Renal pelvis (tissue), 4 donors: ENCODE results near the gene FKBP6. TPM values are rescaled to one million over a fixed set of nuclear protein-coding genes. Genes with fewer than 3 reads are reported as not detected.
"Not testable (repeated sequence)": the region's sequence is repeated elsewhere in the genome, so short reads cannot be mapped to it uniquely, and the experiment has no call there.

Experiments used
- DNase-seq: peaks from one replicate; pipeline ENCODE4 v3.0.0-alpha.2; 2013
- polyA plus RNA-seq, 3 donors: library from polyadenylated mRNA; unstranded; fragments of 120-200 nt; gene quantifications; one replicate each; pipeline ENCODE4 v1.2.1, GENCODE V29; 2013; ENCODE audit not compliant: insufficient read length in 3 of 3

FKBP6 gene
- polyA plus RNA-seq, 3 donors = 0.28 to 0.64 (median 0.56) TPM

GRCh38 chr7:73323434-73324080 lies 4.4 kb upstream of the FKBP6 start:
- not testable (repeated sequence) for DNase-seq

DNA sequence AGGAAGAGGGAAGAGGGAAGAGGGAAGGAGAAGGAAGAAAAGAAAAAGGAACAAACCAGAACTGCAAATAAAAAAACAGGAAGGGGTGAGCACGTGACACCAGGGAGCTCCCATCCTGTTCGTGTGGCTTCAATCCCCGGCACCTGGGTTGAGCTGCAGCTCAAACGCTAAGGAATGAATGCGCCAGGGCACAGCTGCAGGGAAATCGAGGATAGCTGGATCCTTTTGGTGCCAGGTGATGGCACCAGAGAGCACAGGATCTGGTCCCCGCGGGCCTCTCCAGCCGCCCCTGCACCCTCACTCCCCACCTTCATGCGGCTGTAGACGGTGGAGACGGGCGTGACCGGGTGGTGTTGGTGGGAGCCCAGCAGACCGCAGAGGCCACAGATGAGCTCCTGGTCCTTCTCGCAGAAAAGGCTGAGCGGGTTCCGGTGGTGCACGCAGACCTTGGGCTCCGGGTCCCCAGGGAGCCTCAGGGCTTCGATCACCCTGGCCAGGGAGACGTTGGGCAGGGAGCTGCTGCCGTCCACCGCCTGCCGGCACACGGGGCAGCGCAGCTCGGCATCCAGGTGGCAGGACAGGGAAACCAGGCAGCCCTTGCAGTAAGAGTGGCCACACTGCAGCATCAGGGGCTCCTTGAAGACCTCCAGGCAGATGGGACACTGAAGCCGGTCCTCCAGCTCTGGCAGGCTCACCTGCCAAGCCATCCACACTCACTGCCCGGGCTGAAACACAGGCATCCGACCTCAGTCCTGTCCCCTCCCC lies 3.7 kb upstream of the FKBP6 start:
- peak; percentile 42 for DNase-seq

DNA sequence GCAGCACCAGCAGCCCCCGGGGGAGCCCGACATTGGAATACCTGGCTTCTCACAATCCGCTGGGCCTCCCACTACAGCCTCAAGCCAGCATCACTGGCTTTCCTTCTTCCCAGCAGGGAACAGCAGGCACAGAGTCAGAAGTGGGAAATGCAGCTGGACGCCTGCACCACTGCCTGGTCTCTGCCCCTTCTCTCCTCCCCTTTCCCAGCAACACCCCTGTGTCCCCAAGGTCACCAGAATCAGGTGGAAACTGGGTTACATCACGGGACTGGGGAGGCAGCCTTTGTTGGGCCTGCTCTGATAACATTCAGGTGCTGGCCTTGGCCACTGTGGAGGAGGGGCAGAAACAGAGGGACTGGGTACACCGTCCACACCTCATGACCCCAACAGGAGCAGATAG lies 2.5 kb upstream of the FKBP6 start:
- DNase-seq = not testable (repeated sequence)

DNA sequence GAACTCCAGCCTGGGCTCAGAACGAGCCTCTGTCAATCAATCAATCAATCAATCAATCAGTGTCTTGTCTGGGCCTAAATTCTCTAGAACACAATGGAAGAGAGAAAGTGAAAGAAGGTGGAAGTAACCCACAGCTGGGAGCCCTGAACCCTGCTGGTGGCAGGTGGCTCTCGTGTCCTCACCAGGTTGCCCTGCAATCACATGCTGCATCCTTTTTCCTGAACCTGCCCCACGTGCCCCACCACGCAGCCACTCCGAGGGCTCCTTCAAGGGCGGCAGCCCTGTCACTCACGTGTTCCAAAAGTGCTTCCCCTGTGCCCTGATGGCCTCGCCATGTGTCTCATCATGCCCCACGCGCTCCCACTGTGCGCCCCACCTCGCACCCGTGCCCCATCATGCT lies 512 bp upstream of the FKBP6 start:
- not testable (repeated sequence) for DNase-seq

DNA sequence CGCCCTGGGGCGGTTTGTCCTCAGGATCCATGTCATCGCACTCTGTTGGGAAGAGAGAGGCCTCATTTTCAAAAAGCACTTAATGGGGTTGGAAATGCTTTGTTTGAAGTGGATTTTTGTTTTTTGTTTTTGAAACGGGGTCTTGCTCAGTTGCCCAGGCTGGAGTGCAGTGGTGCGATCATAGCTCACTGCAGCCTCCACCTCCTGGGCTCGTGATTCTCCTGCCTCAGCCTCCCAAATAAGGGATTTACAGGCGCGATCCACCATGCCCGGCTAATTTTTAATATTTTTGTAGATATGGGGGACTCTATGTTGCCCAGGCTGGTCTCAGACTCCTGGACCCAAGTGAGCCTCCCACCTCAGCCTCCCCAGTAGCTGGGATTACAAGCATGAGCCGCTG lies 735 bp downstream of the FKBP6 start:
- no peak for DNase-seq

DNA sequence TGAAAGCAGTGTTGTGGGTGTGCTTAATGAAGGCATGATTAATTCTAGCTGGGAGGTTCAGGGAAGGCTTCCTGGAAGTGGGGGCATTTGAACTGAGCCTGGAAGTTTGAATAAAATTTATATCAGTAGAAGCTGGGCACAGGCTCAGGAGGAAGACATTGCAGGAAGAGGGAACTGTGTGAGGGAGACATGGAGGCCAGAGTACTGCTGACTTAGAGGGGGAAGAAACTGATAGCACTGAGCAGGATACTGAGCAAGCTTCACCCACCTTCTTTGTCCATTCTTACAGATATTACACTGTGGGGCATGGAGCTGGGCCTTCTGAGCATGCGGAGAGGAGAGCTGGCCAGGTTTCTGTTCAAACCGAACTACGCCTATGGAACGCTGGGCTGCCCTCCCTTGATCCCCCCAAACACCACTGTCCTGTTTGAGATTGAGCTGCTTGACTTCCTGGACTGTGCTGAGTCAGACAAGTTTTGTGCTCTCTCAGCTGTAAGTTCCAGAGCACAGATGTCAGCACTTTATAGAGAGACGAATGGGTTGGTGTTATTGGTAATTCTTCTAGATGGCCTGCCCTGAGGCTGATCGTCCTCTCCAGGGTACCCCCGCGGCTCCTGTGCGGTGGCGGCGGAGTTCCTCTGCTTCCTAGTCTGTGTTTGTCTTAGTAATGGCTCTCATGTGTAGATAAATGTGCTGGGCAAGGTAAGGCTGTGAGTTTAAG lies 2.1 kb downstream of the FKBP6 start:
- DNase-seq = no peak

DNA sequence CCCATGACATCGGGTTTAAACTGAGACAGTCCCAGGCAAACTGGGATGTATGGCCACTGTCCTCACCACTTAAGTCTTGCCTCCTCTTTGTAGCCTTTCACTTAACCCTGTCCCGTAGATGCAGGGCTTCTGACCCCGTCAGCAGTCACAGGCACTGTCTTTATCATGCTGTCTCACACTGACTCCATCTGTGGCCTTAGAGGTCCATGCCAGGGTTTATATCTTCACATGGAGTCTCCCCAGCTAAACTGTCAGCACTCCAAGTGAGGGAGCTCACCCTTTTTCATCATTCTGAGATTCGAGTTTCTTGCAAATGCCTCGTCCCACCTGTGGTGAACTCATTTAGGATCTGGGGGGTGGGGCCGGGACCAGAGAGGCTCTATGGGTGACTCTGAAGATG lies 2.8 kb downstream of the FKBP6 start:
- DNase-seq = no peak

DNA sequence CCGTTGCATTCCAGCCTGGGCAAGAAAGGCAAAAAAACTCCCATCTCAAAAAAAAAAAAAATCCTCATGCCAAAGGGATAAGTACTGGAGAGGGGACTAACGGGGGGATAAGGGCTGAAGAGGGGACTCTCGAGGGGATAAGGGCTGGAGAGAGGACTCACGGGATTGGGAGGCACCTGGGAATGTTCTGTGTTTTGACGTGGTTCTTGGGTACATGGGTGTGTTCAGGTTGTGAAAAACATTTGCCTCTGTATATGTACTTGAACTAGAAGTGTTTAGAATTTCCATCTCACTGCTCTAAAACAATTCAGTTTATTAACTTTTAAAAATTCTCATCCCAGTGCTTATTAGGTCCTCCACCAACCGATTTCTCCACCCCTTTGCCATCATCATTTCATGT lies 4.5 kb downstream of the FKBP6 start:
- DNase-seq = no peak

- no peak for DNase-seq
Measured at GRCh38 chr7:73338321-73338720, 10.4 kb downstream of the FKBP6 start.

DNA sequence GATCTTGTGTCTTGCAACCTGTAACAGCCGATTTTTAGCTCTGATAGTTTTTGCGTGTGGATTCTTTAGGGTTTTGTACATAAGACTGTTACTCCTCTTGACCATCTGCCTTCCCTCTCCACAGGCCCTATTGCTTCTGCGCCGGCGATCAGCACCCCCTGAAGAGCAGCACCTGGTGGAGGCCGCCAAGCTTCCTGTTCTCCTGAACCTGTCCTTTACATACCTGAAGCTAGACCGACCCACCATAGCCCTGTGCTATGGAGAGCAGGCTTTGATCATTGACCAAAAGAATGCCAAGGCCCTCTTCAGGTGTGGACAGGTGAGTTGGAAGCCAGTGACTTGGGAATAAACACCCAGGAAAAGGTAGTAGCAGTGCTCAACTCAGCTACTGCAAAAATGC lies 12.6 kb downstream of the FKBP6 start:
- DNase-seq = no peak

DNA sequence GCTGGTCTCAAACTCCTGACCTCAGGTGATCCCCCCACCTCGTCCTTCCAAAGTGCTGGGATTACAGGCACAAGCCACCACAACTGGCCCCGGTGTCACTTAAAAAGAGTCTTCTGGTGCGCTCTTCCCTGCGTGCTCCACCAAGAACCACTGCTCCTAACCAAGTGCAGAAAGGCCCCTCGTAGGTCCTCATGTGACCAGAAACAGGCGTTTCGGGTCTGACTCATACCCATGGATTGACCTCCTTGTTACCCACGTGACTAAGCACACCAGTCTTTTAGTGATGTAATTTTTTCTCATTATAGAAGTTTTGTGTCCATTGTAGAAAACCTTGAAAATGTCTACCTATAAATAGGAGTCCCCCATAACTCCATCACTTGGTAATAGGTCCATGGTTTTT lies 13.9 kb downstream of the FKBP6 start:
- DNase-seq = no peak

DNA sequence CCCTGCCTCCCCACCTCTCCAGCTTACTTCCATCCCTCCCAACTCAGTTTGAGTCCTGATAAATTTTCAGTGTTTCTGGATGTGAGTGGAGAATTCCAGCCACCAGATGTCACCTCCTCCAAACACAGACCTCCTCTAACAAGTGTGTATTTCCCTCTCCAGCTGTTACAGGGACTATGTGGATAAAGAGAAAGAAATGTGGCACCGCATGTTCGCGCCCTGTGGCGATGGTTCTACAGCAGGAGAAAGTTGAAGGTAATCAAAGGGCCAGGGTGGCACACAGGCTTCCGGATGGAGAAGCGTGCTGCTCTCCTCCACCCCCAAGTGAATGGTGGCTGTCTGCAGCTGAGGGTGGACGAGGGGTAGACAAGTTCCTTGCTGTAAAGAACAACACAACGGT lies 14.7 kb downstream of the FKBP6 start:
- DNase-seq = peak; percentile 73

GRCh38 chr7:73343671-73344380 lies 15.9 kb downstream of the FKBP6 start:
- no peak for DNase-seq

GRCh38 chr7:73345538-73345937 lies 17.6 kb downstream of the FKBP6 start:
- DNase-seq = no peak

GRCh38 chr7:73345951-73346350 lies 18.0 kb downstream of the FKBP6 start:
- no peak for DNase-seq

- no peak for DNase-seq
Measured at GRCh38 chr7:73349763-73350162, 21.8 kb downstream of the FKBP6 start.

- DNase-seq = peak; percentile 16
Measured at GRCh38 chr7:73350306-73351068, 22.5 kb downstream of the FKBP6 start.

DNA sequence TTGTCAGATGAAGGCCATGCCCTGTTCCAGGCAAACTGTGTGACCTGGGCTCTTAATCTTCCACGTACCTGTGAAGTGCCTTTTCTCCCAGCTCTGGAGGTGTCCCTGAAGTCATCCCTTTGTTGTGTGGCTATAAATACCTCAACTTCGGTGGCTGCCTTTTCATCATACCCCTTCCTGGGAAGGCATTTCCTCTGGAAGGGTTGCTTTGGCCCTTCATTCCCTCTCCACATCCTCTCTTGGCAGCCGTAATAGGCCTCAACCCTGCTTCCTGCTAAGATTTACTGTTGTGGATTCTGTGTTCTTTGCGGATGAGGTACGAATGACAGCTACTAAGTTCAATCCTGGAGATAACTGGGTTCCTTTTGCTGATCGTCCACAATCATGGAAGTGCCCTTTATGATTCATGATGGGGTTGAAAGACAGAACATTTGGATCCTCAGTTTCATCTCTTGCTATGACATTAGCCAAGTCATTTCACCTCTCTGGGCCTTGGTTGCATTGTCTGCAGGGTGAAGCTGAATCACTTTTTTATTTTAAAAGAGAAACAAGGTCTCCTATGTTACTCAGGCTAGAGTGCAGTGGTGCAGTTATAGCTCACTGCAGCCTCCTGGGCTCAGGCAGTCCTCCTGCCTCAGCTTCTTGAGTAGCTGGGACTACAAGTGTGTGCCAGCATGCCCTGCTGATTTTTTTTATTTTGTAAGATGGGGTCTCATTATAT lies 23.6 kb downstream of the FKBP6 start:
- DNase-seq = no peak

DNA sequence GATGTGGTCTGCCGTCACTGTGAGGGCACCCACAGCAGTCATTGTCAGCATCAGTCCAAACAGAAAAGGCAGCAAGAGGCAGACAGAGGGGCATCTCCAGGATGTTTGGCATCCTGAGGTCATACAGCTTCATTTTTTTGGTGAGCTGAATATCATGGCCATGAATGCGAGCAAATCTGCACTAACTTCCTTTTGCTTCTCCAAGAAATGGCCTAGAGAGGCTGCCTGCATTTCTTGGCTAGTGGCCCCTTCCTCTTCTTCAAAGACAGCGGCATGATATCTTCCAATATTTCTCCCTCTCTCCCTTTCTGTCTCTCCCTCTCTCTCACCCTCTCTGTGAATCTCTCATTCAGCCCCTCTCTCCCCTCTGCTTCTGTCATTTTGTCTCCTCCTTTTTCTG lies 24.8 kb downstream of the FKBP6 start:
- no peak for DNase-seq

DNA sequence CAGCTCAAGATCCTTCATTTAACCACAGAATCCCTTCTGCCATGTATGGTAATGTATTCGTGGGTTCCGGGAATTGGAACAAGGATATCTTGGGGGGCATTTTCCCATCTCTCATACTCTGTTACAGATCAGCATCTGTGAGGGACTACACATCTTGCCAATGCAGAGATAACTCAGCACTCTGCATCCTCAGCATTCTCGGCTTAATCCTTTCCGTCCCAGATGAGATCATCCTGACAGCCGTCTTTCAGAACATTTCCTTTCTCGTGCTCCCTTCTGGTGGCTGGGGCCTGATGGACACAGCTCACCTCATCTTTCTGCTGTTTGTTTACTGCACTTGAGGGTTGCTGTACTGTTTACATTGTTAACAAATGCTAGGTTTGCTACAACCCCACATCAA lies 25.3 kb downstream of the FKBP6 start:
- DNase-seq = no peak

- no peak for DNase-seq
Measured at GRCh38 chr7:73354196-73354595, 26.2 kb downstream of the FKBP6 start.
